ENCODE data around the gene CCDC177.

The CCDC177 gene

DNA sequence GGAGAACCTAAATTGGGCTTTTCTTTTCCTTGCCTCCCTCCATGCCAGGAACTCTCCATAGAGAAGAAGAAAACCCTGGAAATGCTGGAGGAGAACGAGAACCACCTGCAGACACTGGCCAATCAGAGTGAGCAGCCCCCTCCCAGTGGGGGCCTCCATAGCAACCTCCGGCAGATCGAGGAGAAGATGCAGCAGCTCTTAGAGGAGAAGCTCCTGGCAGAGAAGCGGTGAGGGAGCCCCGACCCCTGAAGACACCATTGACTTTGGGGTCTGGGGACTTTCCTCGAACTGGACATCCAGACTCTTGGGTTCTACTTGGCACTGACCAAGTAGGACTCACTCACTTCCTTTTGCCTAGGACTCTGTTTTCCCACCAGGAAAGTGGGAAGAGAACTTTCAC lies 48.8 kb downstream of the CCDC177 start:
- no peak overlapping the region for H3K4me3 ChIP-seq (ENCODE audit: low read depth, low read length)
- DNase-seq (ENCODE audit: low read depth) = no peak
- TF ChIP-seq, protein P1, sequence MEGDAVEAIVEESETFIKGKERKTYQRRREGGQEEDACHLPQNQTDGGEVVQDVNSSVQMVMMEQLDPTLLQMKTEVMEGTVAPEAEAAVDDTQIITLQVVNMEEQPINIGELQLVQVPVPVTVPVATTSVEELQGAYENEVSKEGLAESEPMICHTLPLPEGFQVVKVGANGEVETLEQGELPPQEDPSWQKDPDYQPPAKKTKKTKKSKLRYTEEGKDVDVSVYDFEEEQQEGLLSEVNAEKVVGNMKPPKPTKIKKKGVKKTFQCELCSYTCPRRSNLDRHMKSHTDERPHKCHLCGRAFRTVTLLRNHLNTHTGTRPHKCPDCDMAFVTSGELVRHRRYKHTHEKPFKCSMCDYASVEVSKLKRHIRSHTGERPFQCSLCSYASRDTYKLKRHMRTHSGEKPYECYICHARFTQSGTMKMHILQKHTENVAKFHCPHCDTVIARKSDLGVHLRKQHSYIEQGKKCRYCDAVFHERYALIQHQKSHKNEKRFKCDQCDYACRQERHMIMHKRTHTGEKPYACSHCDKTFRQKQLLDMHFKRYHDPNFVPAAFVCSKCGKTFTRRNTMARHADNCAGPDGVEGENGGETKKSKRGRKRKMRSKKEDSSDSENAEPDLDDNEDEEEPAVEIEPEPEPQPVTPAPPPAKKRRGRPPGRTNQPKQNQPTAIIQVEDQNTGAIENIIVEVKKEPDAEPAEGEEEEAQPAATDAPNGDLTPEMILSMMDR (IDR thresholded peaks at IDR 0.05; ENCODE audit: insufficient read depth, low read depth, low read length, missing control alignments) = no peak

DNA sequence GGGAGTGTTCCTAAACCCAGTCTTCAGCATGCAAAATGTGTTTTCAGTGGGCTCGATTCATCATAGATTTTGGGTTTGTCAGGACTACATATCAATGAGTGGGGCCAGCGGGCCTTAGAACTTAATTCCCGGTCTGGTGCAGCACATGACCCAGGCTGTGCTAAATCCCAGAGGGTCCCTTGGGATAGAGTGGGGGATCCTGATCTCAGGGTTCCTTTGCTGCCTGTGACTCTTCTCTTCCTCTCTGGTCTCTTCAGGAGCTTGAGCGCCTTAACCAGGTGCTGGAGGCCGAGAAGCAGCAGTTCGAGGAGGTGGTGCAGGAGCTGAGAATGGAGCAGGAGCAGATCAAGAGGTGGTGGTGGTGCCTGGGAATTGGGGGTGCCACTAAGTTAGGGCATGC lies 52.6 kb downstream of the CCDC177 start:
- no peak for DNase-seq (ENCODE audit: low read depth)
- TF ChIP-seq, protein P1 (IDR thresholded peaks at IDR 0.05; ENCODE audit: insufficient read depth, low read depth, low read length, missing control alignments) = no peak
- no peak overlapping the region for H3K4me3 ChIP-seq (ENCODE audit: low read depth, low read length)

Measured in GM12865 (cell line).